ENCODE measurements around the gene CPA4.

DNA sequence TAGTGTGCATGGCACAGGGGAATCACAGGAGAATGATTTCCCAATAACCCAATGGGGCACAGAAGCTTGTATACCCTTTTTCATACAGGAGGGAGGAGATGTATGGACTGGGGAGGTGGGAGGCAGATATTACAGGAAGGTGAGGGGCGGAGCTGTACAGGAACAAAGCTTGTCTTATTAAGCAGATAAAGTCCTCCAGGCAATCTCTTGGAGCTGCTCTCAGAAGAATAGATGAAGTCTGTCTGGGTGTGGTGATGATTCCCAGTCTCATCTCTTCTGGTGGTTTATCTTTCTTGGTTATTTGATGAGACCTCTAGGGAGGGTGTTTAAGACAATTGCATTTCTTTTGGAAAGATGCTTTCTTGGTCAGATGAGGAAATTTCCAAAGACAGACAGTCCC lies 26.6 kb downstream of the CPA4 start:
- TF ChIP-seq, protein P1, sequence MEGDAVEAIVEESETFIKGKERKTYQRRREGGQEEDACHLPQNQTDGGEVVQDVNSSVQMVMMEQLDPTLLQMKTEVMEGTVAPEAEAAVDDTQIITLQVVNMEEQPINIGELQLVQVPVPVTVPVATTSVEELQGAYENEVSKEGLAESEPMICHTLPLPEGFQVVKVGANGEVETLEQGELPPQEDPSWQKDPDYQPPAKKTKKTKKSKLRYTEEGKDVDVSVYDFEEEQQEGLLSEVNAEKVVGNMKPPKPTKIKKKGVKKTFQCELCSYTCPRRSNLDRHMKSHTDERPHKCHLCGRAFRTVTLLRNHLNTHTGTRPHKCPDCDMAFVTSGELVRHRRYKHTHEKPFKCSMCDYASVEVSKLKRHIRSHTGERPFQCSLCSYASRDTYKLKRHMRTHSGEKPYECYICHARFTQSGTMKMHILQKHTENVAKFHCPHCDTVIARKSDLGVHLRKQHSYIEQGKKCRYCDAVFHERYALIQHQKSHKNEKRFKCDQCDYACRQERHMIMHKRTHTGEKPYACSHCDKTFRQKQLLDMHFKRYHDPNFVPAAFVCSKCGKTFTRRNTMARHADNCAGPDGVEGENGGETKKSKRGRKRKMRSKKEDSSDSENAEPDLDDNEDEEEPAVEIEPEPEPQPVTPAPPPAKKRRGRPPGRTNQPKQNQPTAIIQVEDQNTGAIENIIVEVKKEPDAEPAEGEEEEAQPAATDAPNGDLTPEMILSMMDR (IDR thresholded peaks at IDR 0.05), result no peak
- TF ChIP-seq POLR2A (IDR thresholded peaks at IDR 0.05), result no peak
